Measurements from ENCODE around the gene IRF3. TPM values are rescaled to one million over a fixed set of nuclear protein-coding genes. Genes with fewer than 3 reads are reported as not detected.

Gene IRF3
- total RNA-seq, 4 donors from 2014 or later: 73.0 to 164 (median 104) TPM

DNA sequence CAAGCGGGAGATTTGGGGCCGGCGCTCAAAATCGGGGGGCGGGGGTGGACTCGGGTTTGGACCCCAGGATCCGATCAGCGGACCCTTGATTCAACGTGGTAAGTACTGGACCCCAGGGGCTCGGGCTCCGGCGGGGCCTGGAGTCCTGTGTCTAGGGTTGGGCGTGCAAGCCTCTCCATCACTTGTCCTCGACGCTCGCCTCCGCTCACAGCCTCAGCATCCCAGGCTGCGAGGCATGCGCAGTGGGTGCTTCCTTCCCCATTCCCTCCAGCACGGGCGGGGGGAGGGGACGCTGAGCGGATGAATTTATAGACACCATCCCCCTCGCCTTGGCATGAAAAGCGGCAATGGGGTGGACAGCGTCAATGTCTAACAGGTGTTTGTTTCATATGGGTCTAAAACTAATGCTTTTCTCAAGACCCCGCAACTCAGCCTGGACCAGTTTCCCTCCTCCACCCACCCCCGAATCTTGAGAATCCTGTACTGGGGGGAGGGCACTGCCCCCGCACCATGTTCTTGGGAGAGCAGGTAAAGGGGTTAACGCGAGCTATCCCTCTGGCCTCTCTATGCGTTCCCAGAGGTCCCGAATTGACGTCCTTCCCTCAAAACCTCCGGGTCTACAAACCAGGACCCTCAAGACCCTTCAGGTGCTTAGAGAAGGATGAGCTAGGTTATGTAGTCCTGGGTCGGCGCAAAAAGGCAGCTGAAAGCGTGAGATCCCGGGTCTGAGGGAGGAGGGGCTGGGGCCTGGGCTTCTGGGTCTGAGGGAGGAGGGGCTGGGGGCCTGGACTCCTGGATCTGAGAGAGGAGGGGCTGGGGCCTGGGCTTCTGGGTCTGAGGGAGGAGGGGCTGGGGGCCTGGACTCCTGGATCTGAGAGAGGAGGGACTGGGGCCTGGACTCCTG, 25.8 kb upstream of the IRF3 start:
- no peak for DNase-seq
- intact Hi-C loops (cut with DNase I; ENCODE audit: low total_unique reads): no loop called here
- Histone ChIP-seq H3K9me3 (no peaks in the 10 kb centered on the region), H3K4me3 (peak overlapping the region in 3 of 4 donors; percentile 36 to 54 (median 38)), H3K27me3 (peaks cover 42% of the 10 kb centered on the region), H3K4me1 (peaks cover 11 to 26% (median 20%) of the 10 kb centered on the region in 4 donors), H3K27ac (peak overlapping the region in 2 of 4 donors; percentile 71 to 73), H3K36me3 (no peaks in the 10 kb centered on the region)
- 0 to 19% methylated on average over 3 to 38 of the region's 39 CpGs for WGBS, 2 donors (ENCODE audit: low coverage in 1 of 2)
- TF ChIP-seq POLR2AphosphoS5 (IDR thresholded peaks at IDR 0.05) (no peak), EP300 (IDR thresholded peaks at IDR 0.05; ENCODE audit: low read depth) (no peak)
- TF ChIP-seq, protein P1, sequence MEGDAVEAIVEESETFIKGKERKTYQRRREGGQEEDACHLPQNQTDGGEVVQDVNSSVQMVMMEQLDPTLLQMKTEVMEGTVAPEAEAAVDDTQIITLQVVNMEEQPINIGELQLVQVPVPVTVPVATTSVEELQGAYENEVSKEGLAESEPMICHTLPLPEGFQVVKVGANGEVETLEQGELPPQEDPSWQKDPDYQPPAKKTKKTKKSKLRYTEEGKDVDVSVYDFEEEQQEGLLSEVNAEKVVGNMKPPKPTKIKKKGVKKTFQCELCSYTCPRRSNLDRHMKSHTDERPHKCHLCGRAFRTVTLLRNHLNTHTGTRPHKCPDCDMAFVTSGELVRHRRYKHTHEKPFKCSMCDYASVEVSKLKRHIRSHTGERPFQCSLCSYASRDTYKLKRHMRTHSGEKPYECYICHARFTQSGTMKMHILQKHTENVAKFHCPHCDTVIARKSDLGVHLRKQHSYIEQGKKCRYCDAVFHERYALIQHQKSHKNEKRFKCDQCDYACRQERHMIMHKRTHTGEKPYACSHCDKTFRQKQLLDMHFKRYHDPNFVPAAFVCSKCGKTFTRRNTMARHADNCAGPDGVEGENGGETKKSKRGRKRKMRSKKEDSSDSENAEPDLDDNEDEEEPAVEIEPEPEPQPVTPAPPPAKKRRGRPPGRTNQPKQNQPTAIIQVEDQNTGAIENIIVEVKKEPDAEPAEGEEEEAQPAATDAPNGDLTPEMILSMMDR (IDR thresholded peaks at IDR 0.05): no peak
- in situ Hi-C loops (cut with MboI; ENCODE audit: low pct_ligation_motif_present in 1 of 4, low pct_unique_long_range_greater_than_20kb in 1 of 4, low sequenced_read_pairs in 3 of 4): no loop called here

DNA sequence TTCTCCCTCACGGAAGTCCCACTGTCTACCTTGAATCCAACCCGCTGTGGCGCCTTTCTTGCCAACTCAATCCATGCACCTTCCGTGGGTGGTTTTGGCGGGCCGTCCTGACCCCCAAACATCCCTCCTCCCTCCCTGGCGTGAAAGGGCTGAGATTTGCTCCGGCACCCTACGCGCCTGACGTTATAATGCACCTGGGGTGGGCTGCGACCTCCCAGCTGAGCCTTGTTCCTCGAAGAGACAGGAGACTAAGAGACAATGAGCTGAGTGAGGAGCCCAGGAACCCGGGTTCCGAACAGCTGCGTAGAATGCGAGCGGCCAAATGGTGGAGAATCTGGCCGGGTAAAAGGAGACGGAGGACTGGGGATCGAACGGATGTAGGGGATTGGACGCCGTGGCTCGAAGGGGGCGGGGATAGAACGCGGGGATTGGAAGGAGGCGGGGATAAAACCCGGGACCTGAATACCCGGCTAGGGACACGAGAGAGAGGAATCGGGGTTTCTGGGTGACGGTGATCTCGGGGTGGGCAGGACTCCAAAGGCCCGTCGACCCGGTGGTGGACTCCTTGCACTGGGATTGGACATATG, 25.1 kb upstream of the IRF3 start, which contains the start of gene CPT1C:
Gene CPT1C (plus strand): TSS at position 461 of the 587 bp plus-strand sequence. CDS start 1,137 bp downstream, outside the sequence.
- peak; percentile 75 for DNase-seq
- WGBS, 2 donors (ENCODE audit: low coverage in 1 of 2): 0 to 8% methylated on average over 10 to 38 of the region's 38 CpGs
- H3K9me3 ChIP-seq: no peaks in the 10 kb centered on the region
- intact Hi-C loops (cut with DNase I; ENCODE audit: low total_unique reads) (no loop called here), in situ Hi-C loops (cut with MboI; ENCODE audit: low pct_ligation_motif_present in 1 of 4, low pct_unique_long_range_greater_than_20kb in 1 of 4, low sequenced_read_pairs in 3 of 4) (no loop called here)
- TF ChIP-seq EP300 (IDR thresholded peaks at IDR 0.05; ENCODE audit: low read depth) (no peak), POLR2AphosphoS5 (IDR thresholded peaks at IDR 0.05) (peak in 2 of 3 donors; percentile 45 to 63), POLR2A (IDR thresholded peaks at IDR 0.05) (peak; percentile 42)
- TF ChIP-seq, protein P1 (IDR thresholded peaks at IDR 0.05): no peak
- H3K27me3 ChIP-seq: peaks cover 42% of the 10 kb centered on the region
- no peaks in the 10 kb centered on the region for H3K36me3 ChIP-seq
- H3K4me1 ChIP-seq: peaks cover 11 to 26% (median 20%) of the 10 kb centered on the region in 4 donors
- peak within 1 kb of the TSS; percentile 20 to 54 (median 37) for H3K4me3 ChIP-seq
- H3K27ac ChIP-seq: peak within 1 kb of the TSS; percentile 38 to 73 (median 61)

DNA sequence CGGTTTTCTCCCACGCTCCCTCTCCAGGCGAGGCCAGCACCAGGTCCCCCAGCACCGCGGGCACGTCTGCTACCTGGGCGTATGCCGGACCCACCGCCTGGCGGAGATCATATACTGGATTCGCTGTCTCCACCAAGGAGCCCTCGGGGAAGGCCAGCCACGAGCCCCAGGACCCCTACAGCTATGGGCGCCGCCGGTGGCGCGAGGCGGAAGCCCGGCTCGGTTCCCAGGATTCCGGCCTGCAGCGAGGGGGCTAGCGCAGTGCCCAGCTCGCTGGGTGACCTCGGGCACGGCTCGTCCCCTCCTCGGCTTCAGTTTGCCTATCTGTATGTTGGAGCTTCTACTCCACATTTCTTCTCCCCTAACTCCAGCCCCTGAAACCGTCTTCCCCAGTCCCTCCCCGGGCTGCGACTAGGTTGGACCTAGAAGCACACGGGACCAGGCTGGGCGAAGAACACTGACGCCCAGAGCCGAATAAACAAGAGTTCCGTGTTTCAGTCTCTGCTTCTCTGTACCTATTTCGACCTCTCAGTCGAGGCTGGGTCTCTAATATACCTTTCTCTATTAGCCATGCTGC, 24.5 kb upstream of the IRF3 start:
- in situ Hi-C loops (cut with MboI; ENCODE audit: low pct_ligation_motif_present in 1 of 4, low pct_unique_long_range_greater_than_20kb in 1 of 4, low sequenced_read_pairs in 3 of 4): no loop called here
- DNase-seq: no peak
- no peak for TF ChIP-seq EP300 (IDR thresholded peaks at IDR 0.05; ENCODE audit: low read depth)
- no peak for TF ChIP-seq POLR2A (IDR thresholded peaks at IDR 0.05)
- TF ChIP-seq, protein P1 (IDR thresholded peaks at IDR 0.05): peak in 3 of 5 experiments; percentile 3 to 8 (median 8)
- no peak for TF ChIP-seq POLR2AphosphoS5 (IDR thresholded peaks at IDR 0.05)
- no peaks in the 10 kb centered on the region for H3K9me3 ChIP-seq
- 22% methylated on average over 32 of the region's 39 CpGs; no CpG with 5 or more reads in 1 of the 2 donors for WGBS, 2 donors (ENCODE audit: low coverage in 1 of 2)
- intact Hi-C loops (cut with DNase I; ENCODE audit: low total_unique reads): no loop called here
- H3K27me3 ChIP-seq: peaks cover 42% of the 10 kb centered on the region
- peaks cover 11 to 26% (median 20%) of the 10 kb centered on the region in 4 donors for H3K4me1 ChIP-seq
- peak overlapping the region; percentile 38 to 73 (median 61) for H3K27ac ChIP-seq
- H3K4me3 ChIP-seq: peak overlapping the region; percentile 20 to 54 (median 37)
- H3K36me3 ChIP-seq: peaks cover 0 to 5% (median 0%) of the 10 kb centered on the region in 4 donors

Data from transverse colon (tissue), 4 donors.